Fibroblast of skin of back (primary cell): ENCODE results near the gene PLA2G1B. TPM values are rescaled to one million over a fixed set of nuclear protein-coding genes. Genes with fewer than 3 reads are reported as not detected.

Experiments used
- DNase-seq: peaks from one replicate; pipeline ENCODE4 v3.0.0-alpha.2; 2013
- polyA plus RNA-seq, 2 experiments: library from polyadenylated mRNA; unstranded; fragments of 120-200 nt; gene quantifications; one replicate each; pipeline ENCODE4 v1.2.1, GENCODE V29; 2013; ENCODE audit not compliant: insufficient read length in 2 of 2

PLA2G1B gene
- not detected for polyA plus RNA-seq (2013, experiment 1 of 2; ENCODE audit: insufficient read length)
- polyA plus RNA-seq (2013, experiment 2 of 2; ENCODE audit: insufficient read length), result not detected

GRCh38 chr12:120327593-120327992 lies at the start of gene PLA2G1B:
Gene PLA2G1B (minus strand): TSS chr12:120327779. CDS start chr12:120327753, 26 bp downstream.
- DNase-seq, result no peak

GRCh38 chr12:120376934-120377572 lies 49.5 kb upstream of the PLA2G1B start:
- no peak for DNase-seq

GRCh38 chr12:120376416-120376815 lies 48.8 kb upstream of the PLA2G1B start:
- DNase-seq, result no peak

- DNase-seq, result no peak
These were observed 48.4 kb upstream of the PLA2G1B start for GRCh38 chr12:120376009-120376408.

- DNase-seq, result no peak
These were observed 46.1 kb upstream of the PLA2G1B start for GRCh38 chr12:120373683-120374082.

- no peak for DNase-seq
These were observed 43.0 kb upstream of the PLA2G1B start for GRCh38 chr12:120370343-120371243.

- DNase-seq, result no peak
These were observed 42.2 kb upstream of the PLA2G1B start for GRCh38 chr12:120369603-120370342.

- no peak for DNase-seq
These were observed 41.4 kb upstream of the PLA2G1B start, which contains the start of gene MSI1 for GRCh38 chr12:120368789-120369602. Gene MSI1 (minus strand): TSS chr12:120369164. CDS start chr12:120369091, 73 bp downstream.

GRCh38 chr12:120367924-120368788 lies 40.6 kb upstream of the PLA2G1B start:
- DNase-seq, result no peak

- DNase-seq, result no peak
These were observed 39.8 kb upstream of the PLA2G1B start for GRCh38 chr12:120367233-120367923.

- no peak for DNase-seq
These were observed 39.3 kb upstream of the PLA2G1B start for GRCh38 chr12:120366845-120367232.

- DNase-seq, result no peak
These were observed 38.7 kb upstream of the PLA2G1B start for GRCh38 chr12:120366341-120366705.

- DNase-seq, result no peak
These were observed 38.2 kb upstream of the PLA2G1B start for GRCh38 chr12:120365675-120366340.

GRCh38 chr12:120364487-120364886 lies 36.9 kb upstream of the PLA2G1B start:
- DNase-seq, result no peak

GRCh38 chr12:120363274-120363855 lies 35.8 kb upstream of the PLA2G1B start:
- DNase-seq, result no peak

- no peak for DNase-seq
These were observed 35.1 kb upstream of the PLA2G1B start for GRCh38 chr12:120362516-120363273.

GRCh38 chr12:120361506-120362208 lies 34.1 kb upstream of the PLA2G1B start:
- peak; percentile 71 for DNase-seq

- DNase-seq, result no peak
These were observed 31.5 kb upstream of the PLA2G1B start for GRCh38 chr12:120359128-120359527.
